ENCODE measurements around the gene TECPR1. TPM values are rescaled to one million over a fixed set of nuclear protein-coding genes. Genes with fewer than 3 reads are reported as not detected.

TECPR1 gene
- total RNA-seq, 1 donor from 2014 or later, result 44.0 TPM

- no peaks in the 10 kb centered on the region for H3K36me3 ChIP-seq (ENCODE audit: control insufficient read depth, insufficient read depth, low read length)
- no peak overlapping the region for H3K4me3 ChIP-seq (ENCODE audit: low read depth, low read length)
- DNase-seq (ENCODE audit: low read depth), result no peak
- no peak for TF ChIP-seq CTCF (IDR thresholded peaks at IDR 0.05; ENCODE audit: insufficient read depth, low read length, poor library complexity, severe bottlenecking)
- H3K27me3 ChIP-seq (ENCODE audit: control insufficient read depth, insufficient read depth, low read length), result no peaks in the 10 kb centered on the region
These were observed 52.9 kb downstream of the TECPR1 start for GRCh38 chr7:98199131-98199530.

GRCh38 chr7:98196706-98197605 lies 55.1 kb downstream of the TECPR1 start:
- Histone ChIP-seq H3K27me3 (ENCODE audit: control insufficient read depth, insufficient read depth, low read length) (no peaks in the 10 kb centered on the region), H3K4me3 (ENCODE audit: low read depth, low read length) (no peak overlapping the region), H3K36me3 (ENCODE audit: control insufficient read depth, insufficient read depth, low read length) (no peaks in the 10 kb centered on the region)
- no peak for DNase-seq (ENCODE audit: low read depth)
- no peak for TF ChIP-seq CTCF (IDR thresholded peaks at IDR 0.05; ENCODE audit: insufficient read depth, low read length, poor library complexity, severe bottlenecking)

GRCh38 chr7:98194672-98195457 lies 57.2 kb downstream of the TECPR1 start:
- no peak for TF ChIP-seq CTCF (IDR thresholded peaks at IDR 0.05; ENCODE audit: insufficient read depth, low read length, poor library complexity, severe bottlenecking)
- H3K4me3 ChIP-seq (ENCODE audit: low read depth, low read length), result no peak overlapping the region
- H3K36me3 ChIP-seq (ENCODE audit: control insufficient read depth, insufficient read depth, low read length), result no peaks in the 10 kb centered on the region
- DNase-seq (ENCODE audit: low read depth), result no peak
- H3K27me3 ChIP-seq (ENCODE audit: control insufficient read depth, insufficient read depth, low read length), result no peaks in the 10 kb centered on the region

- no peak for DNase-seq (ENCODE audit: low read depth)
These were observed 57.8 kb downstream of the TECPR1 start for GRCh38 chr7:98194186-98194585.

GRCh38 chr7:98193474-98194180 lies 58.4 kb downstream of the TECPR1 start:
- H3K4me3 ChIP-seq (ENCODE audit: low read depth, low read length), result no peak overlapping the region
- no peaks in the 10 kb centered on the region for H3K27me3 ChIP-seq (ENCODE audit: control insufficient read depth, insufficient read depth, low read length)
- DNase-seq (ENCODE audit: low read depth), result no peak
- H3K36me3 ChIP-seq (ENCODE audit: control insufficient read depth, insufficient read depth, low read length), result no peaks in the 10 kb centered on the region
- TF ChIP-seq CTCF (IDR thresholded peaks at IDR 0.05; ENCODE audit: insufficient read depth, low read length, poor library complexity, severe bottlenecking), result no peak

More at GRCh38 chr7:98194186-98194585, 57.8 kb downstream of the TECPR1 start:
- TF ChIP-seq CTCF (IDR thresholded peaks at IDR 0.05; ENCODE audit: insufficient read depth, low read length, poor library complexity, severe bottlenecking), result no peak
- Histone ChIP-seq H3K27me3 (ENCODE audit: control insufficient read depth, insufficient read depth, low read length) (no peaks in the 10 kb centered on the region), H3K36me3 (ENCODE audit: control insufficient read depth, insufficient read depth, low read length) (no peaks in the 10 kb centered on the region), H3K4me3 (ENCODE audit: low read depth, low read length) (no peak overlapping the region)
